GM12878 (cell line): ENCODE data around the gene ZBTB22. TPM values are rescaled to one million over a fixed set of nuclear protein-coding genes. Genes with fewer than 3 reads are reported as not detected.

Experiments used
- ATAC-seq: fragments of 200-7000 bp; cut with Tn5 transposase; 3 replicates; pipeline ENCODE4 v1.9.1; 2020; ENCODE audit warnings: mild to moderate bottlenecking, moderate library complexity
- BruUV-seq: library from RNA; stranded (reverse); fragments of 400-500 nt; replicated peaks from 2 replicates; lab custom pipeline; 2021; lab: Mats Ljungman, UMichigan
- CTCF ChIA-PET: fragments of 300-600 bp; sonication (Branson Sonifier 250); formaldehyde crosslinking; extraction: SDS; loops from one replicate; lab custom pipeline; 2021; ENCODE audit warnings: inconsistent platforms; lab: Yijun Ruan, JAX
- POLR2A ChIA-PET: fragments of 350-600 bp; formaldehyde crosslinking; extraction: SDS; loops from one replicate; lab custom pipeline; 2021; ENCODE audit warnings: inconsistent platforms; lab: Charles Lee
- RAD21 ChIA-PET: fragments of 300-600 bp; sonication (Branson Sonifier 250); formaldehyde crosslinking; loops from one replicate; lab custom pipeline; 2023; ENCODE audit warnings: antibody characterized with exemption; ENCODE audit not compliant: unreplicated experiment; lab: Charles Lee
- SMC1A ChIA-PET: fragments of 300-600 bp; sonication (Branson Sonifier 250); formaldehyde crosslinking; loops from one replicate; lab custom pipeline; 2023; ENCODE audit not compliant: unreplicated experiment, uncharacterized antibody; lab: Charles Lee
- DNase-seq: peaks from one replicate; pipeline ENCODE4 v3.0.0-alpha.2; 2011; ENCODE audit warnings: low read depth, low spot score
- FAIRE-seq: peaks from 3 replicates; lab custom pipeline; 2011; peaks lifted over from hg19 to GRCh38; lab: Jason Lieb, UNC
- H2AFZ ChIP-seq: 2 replicates; pipeline ENCODE4 v1.6.0; 2011; ENCODE audit warnings: low read depth, low read length, control low read depth; ENCODE audit not compliant: control insufficient read depth
- H3K27ac ChIP-seq: 2 replicates; pipeline ENCODE4 v1.5.1; 2011; ENCODE audit warnings: control low read depth; ENCODE audit not compliant: control insufficient read depth, insufficient read depth
- H3K27me3 ChIP-seq, 2 experiments: replicated peaks in 1 of 2; 2 replicates each; pipeline versions ENCODE4 v1.6.0 to v1.6.1; 2011; ENCODE audit warnings: low read length in 1 of 2; ENCODE audit not compliant: control insufficient read depth in 2 of 2, insufficient read depth in 2 of 2
- H3K36me3 ChIP-seq, 2 experiments: 2 replicates each; pipeline ENCODE4 v1.5.1; 2011; ENCODE audit warnings: low read length in 1 of 2; ENCODE audit not compliant: control insufficient read depth in 2 of 2, insufficient read depth in 2 of 2
- H3K4me1 ChIP-seq: 2 replicates; pipeline ENCODE4 v1.6.1; 2011; ENCODE audit warnings: mild to moderate bottlenecking, low read length, moderate library complexity, mixed read lengths; ENCODE audit not compliant: control insufficient read depth, insufficient read depth
- H3K4me2 ChIP-seq: 2 replicates; pipeline ENCODE4 v1.6.0; 2011; ENCODE audit warnings: control low read depth; ENCODE audit not compliant: control insufficient read depth, insufficient read depth
- H3K4me3 ChIP-seq: fragments of 200-600 bp; sonication (generic); 2 replicates; pipeline ENCODE4 v1.5.1; 2016
- H3K79me2 ChIP-seq: 2 replicates; pipeline ENCODE4 v1.6.0; 2011; ENCODE audit warnings: low read length; ENCODE audit not compliant: control insufficient read depth, insufficient read depth
- H3K9ac ChIP-seq: 2 replicates; pipeline ENCODE4 v1.8.0; 2011; ENCODE audit warnings: low read length, control low read depth, mixed read lengths; ENCODE audit not compliant: control insufficient read depth, insufficient read depth
- H3K9me3 ChIP-seq: replicated peaks from 3 replicates; pipeline ENCODE4 v1.5.1; 2011; ENCODE audit warnings: mild to moderate bottlenecking, low read length; ENCODE audit not compliant: control insufficient read depth, insufficient read depth
- H4K20me1 ChIP-seq: 2 replicates; pipeline ENCODE4 v1.6.0; 2011; ENCODE audit not compliant: control insufficient read depth, insufficient read depth
- EP300 ChIP-seq, 2 experiments: fragments of 150-350 bp in 1 of 2; IDR thresholded peaks; 2 replicates each; pipeline ENCODE4 v1.6.1; 2011 to 2012; ENCODE audit warnings: low read depth in 2 of 2, low read length in 2 of 2, borderline replicate concordance in 1 of 2, improper control_type of control experiment in 1 of 2, inconsistent platforms in 1 of 2; ENCODE audit not compliant: control insufficient read depth in 1 of 2
- FOXM1 ChIP-seq: IDR thresholded peaks from 2 replicates; pipeline ENCODE4 v1.6.1; 2012; ENCODE audit warnings: low read depth, mild to moderate bottlenecking, inconsistent platforms, low read length, moderate library complexity
- HDAC6 ChIP-seq: fragments of 200-600 bp; sonication (generic); IDR thresholded peaks from one replicate; pipeline ENCODE4 v1.8.0; 2017; ENCODE audit warnings: antibody characterized with exemption; ENCODE audit not compliant: unreplicated experiment
- JUNB ChIP-seq: IDR thresholded peaks from 2 replicates; pipeline ENCODE4 v1.6.1; 2016; ENCODE audit warnings: antibody characterized with exemption, mild to moderate bottlenecking
- JUND ChIP-seq: IDR thresholded peaks from 2 replicates; pipeline ENCODE4 v1.6.1; 2012; ENCODE audit warnings: low read depth, mild to moderate bottlenecking, low read length, improper control_type of control experiment, moderate library complexity
- LARP7 ChIP-seq: fragments of 450-650 bp; IDR thresholded peaks from 2 replicates; pipeline ENCODE4 v1.6.1; 2017; ENCODE audit warnings: mild to moderate bottlenecking
- MXI1 ChIP-seq: fragments of 150-350 bp; IDR thresholded peaks from 2 replicates; pipeline ENCODE4 v1.6.1; 2011; ENCODE audit warnings: low read depth, mild to moderate bottlenecking, inconsistent platforms, low read length, improper control_type of control experiment
- NFIC ChIP-seq: IDR thresholded peaks from 2 replicates; pipeline ENCODE4 v1.6.1; 2012; ENCODE audit warnings: low read depth, mild to moderate bottlenecking, inconsistent platforms, low read length, moderate library complexity
- NR2F1 ChIP-seq: fragments of 450-650 bp; conservative IDR thresholded peaks from 2 replicates; pipeline ENCODE4 v1.6.1; 2017; ENCODE audit warnings: mild to moderate bottlenecking
- RBBP5 ChIP-seq: fragments of 200-600 bp; sonication (generic); conservative IDR thresholded peaks from 2 replicates; pipeline ENCODE4 v1.6.1; 2016
- SMARCA5 ChIP-seq: fragments of 450-650 bp; IDR thresholded peaks from 2 replicates; pipeline ENCODE4 v1.6.1; 2017; ENCODE audit warnings: mild to moderate bottlenecking
- SRF ChIP-seq, 2 experiments: IDR thresholded peaks; 2 replicates each; pipeline ENCODE4 v1.6.1; 2011; ENCODE audit warnings: low read depth in 2 of 2, low read length in 2 of 2, mild to moderate bottlenecking in 1 of 2, moderate library complexity in 1 of 2
- STAT3 ChIP-seq: IDR thresholded peaks from 2 replicates; pipeline ENCODE4 v1.6.1; 2011; ENCODE audit warnings: low read depth, low read length, improper control_type of control experiment
- WRNIP1 ChIP-seq: IDR thresholded peaks from 2 replicates; pipeline ENCODE4 v1.6.1; 2011; ENCODE audit warnings: low read depth, low read length, improper control_type of control experiment, borderline replicate concordance
- WGBS: methylation state at CpG from one replicate; pipeline ENCODE4 v1.1.6; 2016; ENCODE audit warnings: low lambda C conversion rate; ENCODE audit not compliant: insufficient replicate concordance, insufficient coverage; ENCODE audit errors: missing lambda C conversion rate; 5-methylcytosine and 5-hydroxymethylcytosine counted together
- in situ Hi-C: fragments of 300-500 bp; cut with MboI; formaldehyde crosslinking; loops from 9 replicates; pipeline ENCODE4 v1.14.3; 2018; ENCODE audit warnings: mixed read lengths
- intact Hi-C: fragments of 100-400 bp; cut with micrococcal nuclease; formaldehyde crosslinking; loops from one replicate; pipeline ENCODE4 v1.14.2; 2022; ENCODE audit not compliant: unreplicated experiment
- polyA plus RNA-seq, 11 experiments: library from polyadenylated mRNA; depleted of rRNA in 4 of 11; unstranded in 6 of 11; stranded (reverse) in 5 of 11; fragments of >200 nt; fragmentation: Nextera tagmentation in 4 of 11; fragmentation: Illumina TruSeq in 1 of 11; extraction: Ambion mirVana in 4 of 11; extraction: Trizol in 1 of 11; gene quantifications; 1 replicate in 1 of 11; 2 replicates in 10 of 11; pipeline versions ENCODE4 v1.2.1 to v1.2.3, GENCODE V29; 2011 to 2016; ENCODE audit warnings: inconsistent platforms in 2 of 11, missing spikeins in 2 of 11, low read depth in 1 of 11
- total RNA-seq, 4 experiments: library from RNA; depleted of rRNA in 3 of 4; stranded (reverse); fragments of >200 nt in 3 of 4; fragmentation: Illumina TruSeq in 1 of 4; extraction: Trizol in 1 of 4; gene quantifications; 2 replicates each; pipeline versions ENCODE4 v1.2.1 to v1.2.3, GENCODE V29; 2013 to 2021
- TF ChIP-seq, protein P1 (sequence below): IDR thresholded peaks from 2 replicates; pipeline ENCODE4 v1.6.1; 2012; ENCODE audit warnings: low read depth, low read length, improper control_type of control experiment
- TF ChIP-seq, protein P2 (sequence below): IDR thresholded peaks from 2 replicates; pipeline ENCODE4 v1.6.1; 2011; ENCODE audit warnings: low read depth, low read length, improper control_type of control experiment, borderline replicate concordance
- TF ChIP-seq, protein P3 (sequence below): fragments of 450-650 bp; IDR thresholded peaks from 2 replicates; pipeline ENCODE4 v1.6.1; 2017; ENCODE audit warnings: mild to moderate bottlenecking, moderate library complexity

The ZBTB22 gene
- total and polyA plus RNA-seq, 10 of the 15 experiments (the other 5 are each of a cell fraction or from before 2014, with no cell fraction given): 0.11 to 9.9 (median 4.8) TPM

DNA sequence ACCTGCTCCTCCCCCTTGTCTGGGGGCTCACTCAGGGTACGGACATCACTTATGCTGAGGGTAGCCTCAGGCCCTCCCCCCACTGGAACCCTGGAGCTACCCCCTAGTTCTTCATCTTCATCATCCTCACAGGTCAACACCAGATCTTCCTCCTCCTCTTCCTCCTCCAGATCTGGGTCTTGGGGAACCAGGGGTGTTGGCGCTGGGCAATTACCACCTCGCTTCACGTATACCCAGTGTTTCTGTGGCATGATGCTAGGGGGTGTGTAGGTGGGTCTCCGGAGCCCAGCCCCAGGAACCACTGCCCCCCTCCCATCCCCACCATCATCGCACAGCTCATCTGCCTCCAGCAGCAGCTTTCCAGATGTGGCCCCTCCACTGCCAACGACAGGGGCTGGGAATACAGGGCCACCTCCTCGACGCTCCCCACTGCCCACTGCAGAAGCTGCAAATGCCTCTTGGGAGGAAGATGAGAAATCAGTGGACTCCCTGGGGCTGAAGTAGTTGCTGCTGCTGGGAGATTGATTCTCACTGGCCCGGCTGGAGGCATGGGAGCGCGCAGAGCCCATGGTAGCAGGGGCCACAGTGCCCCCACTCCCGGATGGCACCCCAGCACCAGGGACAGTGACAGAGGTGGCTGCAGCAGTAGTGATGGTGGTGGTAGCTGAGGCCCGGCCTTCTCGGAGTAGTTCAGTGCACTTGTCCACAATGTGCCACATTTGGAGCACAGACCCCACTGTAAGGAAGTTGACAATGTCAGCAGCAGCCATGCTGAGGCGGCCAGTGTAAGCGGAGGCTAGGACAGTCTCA, 1.5 kb downstream of the ZBTB22 start:
- Histone ChIP-seq H3K9me3 (no peaks in the 10 kb centered on the region), H3K9ac (no peak overlapping the region), H3K79me2 (peaks cover 55% of the 10 kb centered on the region), H3K4me1 (peaks cover 30% of the 10 kb centered on the region), H4K20me1 (0 out of 2 replicates have a peak, but pooled peaks cover 3% of the 10 kb centered on the region), H3K36me3 (peaks cover 9 to 15% of the 10 kb centered on the region in 2 experiments; a peak in 3 of 4 replicates), H3K4me2 (peak overlapping the region; percentile 67), H2AFZ (no peak overlapping the region), H3K27me3 (no peaks in the 10 kb centered on the region), H3K4me3 (no peak overlapping the region), H3K27ac (no peak overlapping the region)
- ChIA-PET CTCF (interaction anchor here (0.8 kb wide), 1 partner anchor 29 kb away, joined by 3 read pairs; no protein-coding TSS in a partner anchor), POLR2A (interaction anchor here (0.5 kb wide), 1 partner anchor 80 kb away, joined by 3 read pairs; no protein-coding TSS in a partner anchor), RAD21 (interaction anchor here (2.8 kb wide), 1 partner anchor 29 kb away, joined by 22 read pairs; no protein-coding TSS in a partner anchor), SMC1A (interaction anchor here (1.2 kb wide), 1 partner anchor 8 kb away, joined by 3 read pairs; no protein-coding TSS in a partner anchor)
- no peak for DNase-seq
- 88% methylated on average over 15 of the region's 17 CpGs for WGBS
- no TSS peak for BruUV-seq
- TF ChIP-seq, protein P1, sequence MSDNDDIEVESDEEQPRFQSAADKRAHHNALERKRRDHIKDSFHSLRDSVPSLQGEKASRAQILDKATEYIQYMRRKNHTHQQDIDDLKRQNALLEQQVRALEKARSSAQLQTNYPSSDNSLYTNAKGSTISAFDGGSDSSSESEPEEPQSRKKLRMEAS: no peak
- TF ChIP-seq EP300 (IDR thresholded peaks at IDR 0.05; ENCODE audit: borderline replicate concordance in 1 of 2, control insufficient read depth in 1 of 2, low read depth in 2 of 2, low read length in 2 of 2) (no peak), JUNB (no peak), LARP7 (no peak), RBBP5 (no peak), NFIC (no peak), SMARCA5 (no peak), STAT3 (no peak), SRF (IDR thresholded peaks at IDR 0.05; ENCODE audit: low read depth in 2 of 2, low read length in 2 of 2) (no peak), WRNIP1 (no peak), HDAC6 (no peak), NR2F1 (no peak), FOXM1 (no peak), MXI1 (no peak), JUND (no peak)
- TF ChIP-seq, protein P2, sequence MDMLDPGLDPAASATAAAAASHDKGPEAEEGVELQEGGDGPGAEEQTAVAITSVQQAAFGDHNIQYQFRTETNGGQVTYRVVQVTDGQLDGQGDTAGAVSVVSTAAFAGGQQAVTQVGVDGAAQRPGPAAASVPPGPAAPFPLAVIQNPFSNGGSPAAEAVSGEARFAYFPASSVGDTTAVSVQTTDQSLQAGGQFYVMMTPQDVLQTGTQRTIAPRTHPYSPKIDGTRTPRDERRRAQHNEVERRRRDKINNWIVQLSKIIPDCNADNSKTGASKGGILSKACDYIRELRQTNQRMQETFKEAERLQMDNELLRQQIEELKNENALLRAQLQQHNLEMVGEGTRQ: no peak
- TF ChIP-seq, protein P3, sequence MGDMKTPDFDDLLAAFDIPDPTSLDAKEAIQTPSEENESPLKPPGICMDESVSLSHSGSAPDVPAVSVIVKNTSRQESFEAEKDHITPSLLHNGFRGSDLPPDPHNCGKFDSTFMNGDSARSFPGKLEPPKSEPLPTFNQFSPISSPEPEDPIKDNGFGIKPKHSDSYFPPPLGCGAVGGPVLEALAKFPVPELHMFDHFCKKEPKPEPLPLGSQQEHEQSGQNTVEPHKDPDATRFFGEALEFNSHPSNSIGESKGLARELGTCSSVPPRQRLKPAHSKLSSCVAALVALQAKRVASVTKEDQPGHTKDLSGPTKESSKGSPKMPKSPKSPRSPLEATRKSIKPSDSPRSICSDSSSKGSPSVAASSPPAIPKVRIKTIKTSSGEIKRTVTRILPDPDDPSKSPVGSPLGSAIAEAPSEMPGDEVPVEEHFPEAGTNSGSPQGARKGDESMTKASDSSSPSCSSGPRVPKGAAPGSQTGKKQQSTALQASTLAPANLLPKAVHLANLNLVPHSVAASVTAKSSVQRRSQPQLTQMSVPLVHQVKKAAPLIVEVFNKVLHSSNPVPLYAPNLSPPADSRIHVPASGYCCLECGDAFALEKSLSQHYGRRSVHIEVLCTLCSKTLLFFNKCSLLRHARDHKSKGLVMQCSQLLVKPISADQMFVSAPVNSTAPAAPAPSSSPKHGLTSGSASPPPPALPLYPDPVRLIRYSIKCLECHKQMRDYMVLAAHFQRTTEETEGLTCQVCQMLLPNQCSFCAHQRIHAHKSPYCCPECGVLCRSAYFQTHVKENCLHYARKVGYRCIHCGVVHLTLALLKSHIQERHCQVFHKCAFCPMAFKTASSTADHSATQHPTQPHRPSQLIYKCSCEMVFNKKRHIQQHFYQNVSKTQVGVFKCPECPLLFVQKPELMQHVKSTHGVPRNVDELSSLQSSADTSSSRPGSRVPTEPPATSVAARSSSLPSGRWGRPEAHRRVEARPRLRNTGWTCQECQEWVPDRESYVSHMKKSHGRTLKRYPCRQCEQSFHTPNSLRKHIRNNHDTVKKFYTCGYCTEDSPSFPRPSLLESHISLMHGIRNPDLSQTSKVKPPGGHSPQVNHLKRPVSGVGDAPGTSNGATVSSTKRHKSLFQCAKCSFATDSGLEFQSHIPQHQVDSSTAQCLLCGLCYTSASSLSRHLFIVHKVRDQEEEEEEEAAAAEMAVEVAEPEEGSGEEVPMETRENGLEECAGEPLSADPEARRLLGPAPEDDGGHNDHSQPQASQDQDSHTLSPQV: no peak
- in situ Hi-C loops: no loop called here
- intact Hi-C loops: loop anchor here (5.0 kb wide), 1 partner anchor 101 kb away; the partner anchor contains the start of gene CUTA
- no peak for FAIRE-seq
- ATAC-seq: no peak
